Anterior cingulate cortex (tissue), 58 donors: ENCODE measurements around the gene NACAD.

Source experiments
- DNase-seq, 58 donors: peaks; one replicate each; lab custom pipeline; 2025; lab: John Stamatoyannopoulos, UW

Gene NACAD

GRCh38 chr7:45032421-45032820 is 56.3 kb downstream of the NACAD start:
- DNase-seq: no peak

GRCh38 chr7:45031829-45032228 is 56.9 kb downstream of the NACAD start:
- peak in 2 of 58 donors; percentile 5 to 22 for DNase-seq
